H9 (cell line): ENCODE measurements around the gene FAXC. TPM values are rescaled to one million over a fixed set of nuclear protein-coding genes. Genes with fewer than 3 reads are reported as not detected.

Experiments
- DNase-seq: peaks from one replicate; pipeline ENCODE4 v3.0.0-alpha.2; 2017
- H2AFZ ChIP-seq: one replicate; pipeline ENCODE4 v1.6.1; 2013; ENCODE audit warnings: mild to moderate bottlenecking, low read length, control low read depth, moderate library complexity
- H2AK5ac ChIP-seq: 2 replicates; pipeline ENCODE4 v1.6.1; 2013; ENCODE audit warnings: low read length, control low read depth, mixed read lengths; ENCODE audit not compliant: insufficient read length
- H2BK120ac ChIP-seq: one replicate; pipeline ENCODE4 v1.6.1; 2013; ENCODE audit warnings: low read depth, mild to moderate bottlenecking, low read length, control low read depth, inconsistent platforms; ENCODE audit not compliant: poor library complexity, severe bottlenecking
- H2BK12ac ChIP-seq: 2 replicates; pipeline ENCODE4 v1.6.1; 2013; ENCODE audit warnings: low read length, control low read depth, mixed read lengths, low read depth; ENCODE audit not compliant: insufficient read length
- H2BK15ac ChIP-seq: 2 replicates; pipeline ENCODE4 v1.6.1; 2013; ENCODE audit warnings: low read depth, low read length, control low read depth
- H2BK20ac ChIP-seq: one replicate; pipeline ENCODE4 v1.6.1; 2013; ENCODE audit warnings: low read depth, mild to moderate bottlenecking, low read length, control low read depth, inconsistent platforms; ENCODE audit not compliant: poor library complexity, severe bottlenecking
- H2BK5ac ChIP-seq: 2 replicates; pipeline ENCODE4 v1.6.1; 2013; ENCODE audit warnings: low read length, control low read depth, mixed read lengths; ENCODE audit not compliant: insufficient read length
- H3K14ac ChIP-seq: 2 replicates; pipeline ENCODE4 v1.6.1; 2013; ENCODE audit warnings: low read length, control low read depth; ENCODE audit not compliant: insufficient read depth
- H3K18ac ChIP-seq: 2 replicates; pipeline ENCODE4 v1.6.1; 2013; ENCODE audit warnings: low read depth, mild to moderate bottlenecking, mixed read lengths, low read length, control low read depth; ENCODE audit not compliant: insufficient read length
- H3K23ac ChIP-seq: 2 replicates; pipeline ENCODE4 v1.6.1; 2013; ENCODE audit warnings: low read length, control low read depth, mixed read lengths, low read depth; ENCODE audit not compliant: insufficient read length
- H3K23me2 ChIP-seq: 2 replicates; pipeline ENCODE4 v1.6.1; 2013; ENCODE audit warnings: low read depth, mild to moderate bottlenecking, mixed read lengths, low read length, control low read depth; ENCODE audit not compliant: insufficient read length, poor library complexity, severe bottlenecking
- H3K27ac ChIP-seq: 2 replicates; pipeline ENCODE4 v1.5.1; 2013; ENCODE audit warnings: low read length, control low read depth, mixed read lengths, low read depth; ENCODE audit not compliant: insufficient read length
- H3K27me3 ChIP-seq: 2 replicates; pipeline ENCODE4 v1.6.1; 2013; ENCODE audit warnings: low read length, control low read depth, inconsistent platforms; ENCODE audit not compliant: insufficient read depth
- H3K4ac ChIP-seq: 2 replicates; pipeline ENCODE4 v1.6.1; 2013; ENCODE audit warnings: low read depth, mild to moderate bottlenecking, control low read depth, inconsistent platforms, low read length, moderate library complexity
- H3K4me1 ChIP-seq: 2 replicates; pipeline ENCODE4 v1.6.1; 2013; ENCODE audit warnings: low read length, control low read depth, inconsistent platforms; ENCODE audit not compliant: insufficient read depth
- H3K4me2 ChIP-seq: 2 replicates; pipeline ENCODE4 v1.6.1; 2013; ENCODE audit warnings: low read length, control low read depth, mixed read lengths; ENCODE audit not compliant: insufficient read length, insufficient read depth
- H3K56ac ChIP-seq: 2 replicates; pipeline ENCODE4 v1.6.1; 2013; ENCODE audit warnings: low read depth, mild to moderate bottlenecking, mixed read lengths, low read length, control low read depth; ENCODE audit not compliant: insufficient read length
- H3K79me1 ChIP-seq: 2 replicates; pipeline ENCODE4 v1.6.1; 2013; ENCODE audit warnings: low read depth, mild to moderate bottlenecking, moderate library complexity, low read length, control low read depth, inconsistent platforms; ENCODE audit not compliant: insufficient read depth, poor library complexity, severe bottlenecking
- H3K79me2 ChIP-seq: 2 replicates; pipeline ENCODE4 v1.6.1; 2013; ENCODE audit warnings: low read length, control low read depth, inconsistent platforms; ENCODE audit not compliant: insufficient read depth
- H3K9ac ChIP-seq: 2 replicates; pipeline ENCODE4 v1.6.1; 2013; ENCODE audit warnings: low read length, control low read depth, mixed read lengths; ENCODE audit not compliant: insufficient read length; ENCODE audit errors: extremely low read depth
- H3K9me3 ChIP-seq: one replicate; pipeline ENCODE4 v1.6.1; 2013; ENCODE audit warnings: low read depth, low read length, inconsistent platforms; ENCODE audit not compliant: control insufficient read depth
- H3T11ph ChIP-seq: one replicate; pipeline ENCODE4 v1.6.1; 2013; ENCODE audit warnings: mild to moderate bottlenecking, low read length, control low read depth, inconsistent platforms
- H4K20me1 ChIP-seq: one replicate; pipeline ENCODE4 v1.6.1; 2013; ENCODE audit not compliant: control insufficient read depth, insufficient read length, insufficient read depth
- H4K5ac ChIP-seq: 2 replicates; pipeline ENCODE4 v1.6.1; 2013; ENCODE audit warnings: low read depth, mild to moderate bottlenecking, mixed read lengths, low read length, control low read depth; ENCODE audit not compliant: insufficient read length
- H4K8ac ChIP-seq: replicated peaks from 2 replicates; pipeline ENCODE4 v1.6.1; 2013; ENCODE audit warnings: low read length, control low read depth, mixed read lengths, low read depth; ENCODE audit not compliant: insufficient read length
- H4K91ac ChIP-seq: 2 replicates; pipeline ENCODE4 v1.6.1; 2013; ENCODE audit warnings: low read depth, mild to moderate bottlenecking, moderate library complexity, mixed read lengths, low read length, control low read depth; ENCODE audit not compliant: insufficient read length
- H3K27ac Mint-ChIP-seq, 3 experiments: 2 replicates in 2 of 3; 3 replicates in 1 of 3; pipeline ENCODE4 v1.8.0; 2020 to 2021; ENCODE audit warnings: mixed read lengths in 3 of 3, mild to moderate bottlenecking in 1 of 3, moderate library complexity in 1 of 3
- H3K27me3 Mint-ChIP-seq: 2 replicates; pipeline ENCODE4 v1.8.0; 2021; ENCODE audit warnings: low read depth, mild to moderate bottlenecking, moderate library complexity, mixed read lengths
- H3K36me3 Mint-ChIP-seq, 3 experiments: 2 replicates in 2 of 3; 3 replicates in 1 of 3; pipeline ENCODE4 v1.8.0; 2020 to 2021; ENCODE audit warnings: low read depth in 3 of 3, mixed read lengths in 3 of 3; ENCODE audit not compliant: insufficient read depth in 1 of 3
- H3K4me1 Mint-ChIP-seq, 2 experiments: 2 replicates each; pipeline ENCODE4 v1.8.0; 2020; ENCODE audit warnings: mixed read lengths in 2 of 2
- H3K4me3 Mint-ChIP-seq, 2 experiments: 2 replicates in 1 of 2; 3 replicates in 1 of 2; pipeline ENCODE4 v1.8.0; 2020 to 2021; ENCODE audit warnings: mild to moderate bottlenecking in 2 of 2, mixed read lengths in 2 of 2, moderate library complexity in 1 of 2
- H3K9me3 Mint-ChIP-seq, 2 experiments: 2 replicates in 1 of 2; 3 replicates in 1 of 2; pipeline ENCODE4 v1.8.0; 2020; ENCODE audit warnings: mild to moderate bottlenecking in 2 of 2, mixed read lengths in 2 of 2, moderate library complexity in 1 of 2
- CTCF ChIP-seq: fragments of 200-600 bp; sonication (generic); conservative IDR thresholded peaks from 3 replicates; pipeline ENCODE4 v1.8.0; 2021; ENCODE audit warnings: antibody characterized with exemption, mild to moderate bottlenecking
- WGBS: extraction: QIAGEN DNeasy Blood & Tissue Kit; methylation state at CpG from one replicate; pipeline ENCODE4 v1.1.7; 2013; ENCODE audit warnings: missing lambda C conversion rate, low lambda C conversion rate, mixed read lengths; ENCODE audit not compliant: insufficient read length; ENCODE audit errors: extremely low coverage; 5-methylcytosine and 5-hydroxymethylcytosine counted together
- total RNA-seq: library from RNA; stranded (reverse); gene quantifications from 2 replicates; pipeline ENCODE4 v1.2.1, GENCODE V29; 2021

Gene FAXC
- total RNA-seq, 1 experiment from 2014 or later, result 17.2 TPM

GRCh38 chr6:99346595-99346994, 2.9 kb downstream of the FAXC start:
- Histone ChIP-seq H3K23me2 (peaks cover 8% of the 10 kb centered on the region), H4K5ac (no peak overlapping the region), H2BK5ac (no peak overlapping the region), H3K4ac (no peak overlapping the region), H3K23ac (no peak overlapping the region), H3K9me3 (no peaks in the 10 kb centered on the region), H2BK15ac (no peak overlapping the region), H4K20me1 (no peaks in the 10 kb centered on the region), H3K9ac (no peak overlapping the region), H3K27me3 (no peaks in the 10 kb centered on the region), H3K79me2 (no peaks in the 10 kb centered on the region), H3T11ph (no peak overlapping the region), H3K79me1 (no peaks in the 10 kb centered on the region), H2BK20ac (no peak overlapping the region), H2AK5ac (no peak overlapping the region), H2AFZ (no peak overlapping the region), H3K4me1 (peaks cover 8% of the 10 kb centered on the region; the same call in 1 of the 2 replicates), H4K8ac (no peak overlapping the region), H3K18ac (no peak overlapping the region), H4K91ac (no peak overlapping the region), H3K56ac (no peak overlapping the region), H2BK120ac (no peak overlapping the region), H3K4me2 (no peak overlapping the region), H2BK12ac (no peak overlapping the region), H3K27ac (no peak overlapping the region), H3K14ac (no peak overlapping the region)
- peaks cover 39 to 41% of the 10 kb centered on the region in 2 experiments for H3K4me1 Mint-ChIP-seq
- DNase-seq, result no peak
- H3K9me3 Mint-ChIP-seq, result no peaks in the 10 kb centered on the region
- H3K27ac Mint-ChIP-seq, result peak overlapping the region in 1 of 3 experiments; percentile 24; a peak in 1 of 7 replicates
- no CpG with 5 or more reads among the region's 10 CpGs for WGBS
- peaks cover 13% of the 10 kb centered on the region for H3K27me3 Mint-ChIP-seq
- H3K36me3 Mint-ChIP-seq, result peaks cover 0 to 4% (median 1%) of the 10 kb centered on the region in 3 experiments; a peak in 1 of 7 replicates
- TF ChIP-seq CTCF, result no peak
- no peak overlapping the region for H3K4me3 Mint-ChIP-seq
